Mucosa of descending colon (tissue), 3 donors: ENCODE results near the gene TESMIN. TPM values are rescaled to one million over a fixed set of nuclear protein-coding genes. Genes with fewer than 3 reads are reported as not detected.

ENCODE experiments used
- ATAC-seq: fragments of 200-7000 bp; cut with Tn5 transposase; one replicate; pipeline ENCODE4 v1.9.1; 2020; ENCODE audit warnings: mild to moderate bottlenecking, moderate library complexity
- DNase-seq, 3 donors: peaks; one replicate each; pipeline ENCODE4 v3.0.0-alpha.2; 2020
- H3K36me3 ChIP-seq: fragments of 200-600 bp; one replicate; pipeline ENCODE4 v1.8.0; 2021; ENCODE audit warnings: low read depth, mild to moderate bottlenecking
- H3K4me1 ChIP-seq: fragments of 200-600 bp; one replicate; pipeline ENCODE4 v1.8.0; 2021; ENCODE audit warnings: low read depth, mild to moderate bottlenecking
- H3K4me3 ChIP-seq: fragments of 200-600 bp; one replicate; pipeline ENCODE4 v1.8.0; 2021; ENCODE audit warnings: mild to moderate bottlenecking
- H3K9me3 ChIP-seq: fragments of 200-600 bp; one replicate; pipeline ENCODE4 v1.8.0; 2021; ENCODE audit warnings: mild to moderate bottlenecking
- intact Hi-C, 2 donors: fragments of 100-400 bp; cut with DNase I in 1 of 2; cut with micrococcal nuclease in 1 of 2; formaldehyde crosslinking; loops; one replicate each; pipeline versions ENCODE4 v1.11.0 to v1.11.1; 2022; cut with DNase I, micrococcal nuclease
- total RNA-seq, 3 donors: library from RNA; stranded (reverse); fragmentation: NEBNext Ultra II Directional in 2 of 3; extraction: Animal tissue kit (Norgen Biotek cat#: 25700) in 2 of 3; gene quantifications; one replicate each; pipeline versions ENCODE4 v1.2.1 to v1.2.4, GENCODE V29; 2021 to 2023
- TF ChIP-seq, protein P1 (sequence below): fragments of 200-600 bp; IDR thresholded peaks from one replicate; pipeline ENCODE4 v1.8.0; 2022; ENCODE audit warnings: antibody characterized with exemption, mild to moderate bottlenecking
- donor health status: DM: no; HTN: no; CAD: no; lungs with moderate emphysema.
- donor health status: DM: no; HTN: no; CAD: no.
- donor health status: DM: no; HTN: yes; CAD: no.

TESMIN gene
- total RNA-seq, 3 donors from 2014 or later = 4.8 to 22.7 (median 16.7) TPM

DNA sequence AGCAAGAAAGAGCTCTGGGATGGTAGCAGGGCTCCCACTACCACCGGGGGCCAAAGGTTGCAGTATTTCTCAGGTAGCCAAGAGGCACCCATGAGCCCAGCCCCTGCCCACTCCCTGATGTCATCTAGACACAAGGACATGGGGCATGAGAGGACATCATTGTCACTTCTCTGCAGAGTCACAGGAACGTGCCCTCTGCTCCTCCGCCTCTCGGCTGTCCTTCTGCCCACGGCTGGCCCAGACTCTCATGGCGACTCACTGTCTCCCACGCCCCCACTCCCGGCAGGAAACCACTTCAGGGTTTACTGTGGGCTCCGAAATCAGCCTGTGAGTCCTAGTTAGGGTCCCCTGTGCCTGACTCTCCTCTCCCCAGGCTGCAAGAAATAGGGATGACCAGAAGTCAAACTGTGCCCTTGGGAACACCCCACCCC is 68.8 kb downstream of the TESMIN start:
- Histone ChIP-seq H3K4me3 (no peak overlapping the region), H3K36me3 (no peaks in the 10 kb centered on the region), H3K4me1 (peaks cover 11% of the 10 kb centered on the region), H3K9me3 (no peaks in the 10 kb centered on the region)
- ATAC-seq (no peak), DNase-seq (no peak)
- TF ChIP-seq, protein P1, sequence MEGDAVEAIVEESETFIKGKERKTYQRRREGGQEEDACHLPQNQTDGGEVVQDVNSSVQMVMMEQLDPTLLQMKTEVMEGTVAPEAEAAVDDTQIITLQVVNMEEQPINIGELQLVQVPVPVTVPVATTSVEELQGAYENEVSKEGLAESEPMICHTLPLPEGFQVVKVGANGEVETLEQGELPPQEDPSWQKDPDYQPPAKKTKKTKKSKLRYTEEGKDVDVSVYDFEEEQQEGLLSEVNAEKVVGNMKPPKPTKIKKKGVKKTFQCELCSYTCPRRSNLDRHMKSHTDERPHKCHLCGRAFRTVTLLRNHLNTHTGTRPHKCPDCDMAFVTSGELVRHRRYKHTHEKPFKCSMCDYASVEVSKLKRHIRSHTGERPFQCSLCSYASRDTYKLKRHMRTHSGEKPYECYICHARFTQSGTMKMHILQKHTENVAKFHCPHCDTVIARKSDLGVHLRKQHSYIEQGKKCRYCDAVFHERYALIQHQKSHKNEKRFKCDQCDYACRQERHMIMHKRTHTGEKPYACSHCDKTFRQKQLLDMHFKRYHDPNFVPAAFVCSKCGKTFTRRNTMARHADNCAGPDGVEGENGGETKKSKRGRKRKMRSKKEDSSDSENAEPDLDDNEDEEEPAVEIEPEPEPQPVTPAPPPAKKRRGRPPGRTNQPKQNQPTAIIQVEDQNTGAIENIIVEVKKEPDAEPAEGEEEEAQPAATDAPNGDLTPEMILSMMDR = no peak
- intact Hi-C loops = no loop called here

DNA sequence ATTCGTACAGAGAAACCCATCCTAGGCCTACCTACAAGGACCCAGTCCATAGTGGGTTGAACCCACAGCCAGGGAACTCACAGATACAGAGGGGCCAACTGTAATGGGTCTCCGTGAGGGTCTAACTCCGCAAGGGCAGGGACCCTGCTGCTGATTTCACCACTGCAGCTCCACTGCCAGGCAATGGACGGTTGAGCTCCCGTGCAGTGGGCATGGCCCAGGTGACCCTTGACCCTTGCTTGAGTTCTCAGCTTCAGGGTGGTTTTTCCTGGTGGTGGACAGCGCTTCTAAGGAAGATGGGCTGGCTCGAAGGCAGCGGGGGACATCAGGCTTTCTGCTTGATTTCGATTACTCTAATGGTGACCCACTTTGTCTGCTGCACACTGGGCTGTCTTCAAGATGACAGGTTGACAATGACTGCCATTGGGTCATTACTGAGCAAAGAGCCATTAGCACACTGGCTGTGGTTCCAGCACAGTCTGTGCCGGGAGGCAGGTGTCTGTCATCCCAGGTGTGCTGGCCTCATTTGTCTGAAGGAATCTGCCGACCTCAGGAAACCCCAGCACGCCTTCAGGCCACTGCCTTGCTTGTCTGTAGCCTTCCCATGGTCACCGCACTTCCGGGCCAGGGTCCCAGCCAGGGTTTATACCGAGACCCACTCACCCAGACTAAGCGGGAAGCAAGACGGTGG is 70.6 kb downstream of the TESMIN start:
- DNase-seq = no peak
- intact Hi-C loops = no loop called here
- no peak for ATAC-seq
- Histone ChIP-seq H3K9me3 (no peaks in the 10 kb centered on the region), H3K36me3 (no peaks in the 10 kb centered on the region), H3K4me1 (peaks cover 11% of the 10 kb centered on the region), H3K4me3 (no peak overlapping the region)
- TF ChIP-seq, protein P1 = no peak

DNA sequence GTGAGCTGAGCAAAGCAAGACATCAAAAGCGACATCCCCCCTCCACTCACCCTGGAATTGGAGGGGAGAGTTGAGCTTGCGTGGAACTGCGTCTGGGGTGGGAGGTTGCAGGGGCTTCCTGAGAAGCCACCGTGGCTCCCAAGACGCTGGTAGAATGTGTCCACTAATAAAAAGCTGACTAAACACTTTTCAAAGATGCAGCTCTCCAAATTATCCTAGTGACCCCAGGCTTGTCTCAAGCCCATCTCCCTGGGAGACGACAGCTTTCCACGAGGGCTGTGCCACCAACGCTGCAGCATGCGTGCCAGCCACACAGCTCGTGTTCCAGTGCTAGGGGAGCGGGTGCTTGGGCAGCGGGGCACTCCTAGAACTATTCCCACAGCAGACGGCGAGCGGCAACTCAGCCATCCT is 73.3 kb downstream of the TESMIN start:
- DNase-seq (peak in 1 of 3 donors; percentile 3), ATAC-seq (no peak)
- TF ChIP-seq, protein P1 = no peak
- Histone ChIP-seq H3K4me1 (no peaks in the 10 kb centered on the region), H3K4me3 (no peak overlapping the region), H3K9me3 (no peaks in the 10 kb centered on the region), H3K36me3 (no peaks in the 10 kb centered on the region)
- intact Hi-C loops = no loop called here

- ATAC-seq (peak; percentile 54), DNase-seq (peak in 1 of 3 donors; percentile 14)
- TF ChIP-seq, protein P1 = no peak
- intact Hi-C loops = no loop called here
- no peaks in the 10 kb centered on the region for H3K4me1 ChIP-seq
- no peaks in the 10 kb centered on the region for H3K36me3 ChIP-seq
- no peak overlapping the region for H3K4me3 ChIP-seq
- no peaks in the 10 kb centered on the region for H3K9me3 ChIP-seq
Measured at GRCh38 chr11:68677432-68677831, 73.9 kb downstream of the TESMIN start.

DNA sequence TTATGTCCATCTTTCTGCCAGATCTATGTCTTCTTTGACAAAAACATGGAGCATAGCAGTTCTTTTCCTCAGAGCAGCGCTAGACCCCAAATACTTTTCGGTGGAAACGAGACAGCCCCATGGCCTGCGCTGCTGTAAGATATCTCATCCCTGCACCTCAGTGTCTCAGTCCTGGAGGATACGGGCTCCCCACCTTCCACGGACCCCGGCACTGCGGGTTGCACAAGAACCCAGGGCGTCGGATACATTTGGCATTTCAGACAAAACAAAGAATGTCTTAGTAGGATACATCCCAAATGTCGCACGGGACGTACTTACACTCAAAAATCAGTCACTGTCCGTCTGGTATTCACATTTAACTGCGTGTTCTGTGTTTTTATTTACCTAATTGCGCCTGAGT is 76.9 kb downstream of the TESMIN start:
- H3K36me3 ChIP-seq = no peaks in the 10 kb centered on the region
- ATAC-seq = no peak
- no peaks in the 10 kb centered on the region for H3K9me3 ChIP-seq
- intact Hi-C loops = no loop called here
- no peaks in the 10 kb centered on the region for H3K4me1 ChIP-seq
- DNase-seq = peak in 1 of 3 donors; percentile 1
- no peak overlapping the region for H3K4me3 ChIP-seq
- TF ChIP-seq, protein P1 = no peak
